Stimulated activated CD4-positive, alpha-beta T cell treated with anti-CD3 and anti-CD28 coated beads, Interleukin-1b, Interleukin-23, amount 100 ng/mL, for 1 hour (primary cell): Measurements from ENCODE around the gene SIX2.
"Not testable (repeated sequence)": the region's sequence is repeated elsewhere in the genome, so short reads cannot be mapped to it uniquely, and the experiment has no call there.

Source experiments
- DNase-seq, 2 donors: peaks; one replicate each; pipeline ENCODE4 v3.0.0-alpha.2; 2020; ENCODE audit warnings: low read depth in 2 of 2

The SIX2 gene

GRCh38 chr2:45009303-45009927, at the start of gene SIX2:
Gene SIX2, minus strand, starts transcription at chr2:45009452. Its CDS starts 342 bp downstream, at chr2:45009110.
- no peak for DNase-seq

- DNase-seq: no peak
Observed at GRCh38 chr2:45055162-45055605, 45.9 kb upstream of the SIX2 start.

- no peak for DNase-seq
Observed at GRCh38 chr2:45053966-45054365, 44.7 kb upstream of the SIX2 start.

GRCh38 chr2:45052388-45052928, 43.2 kb upstream of the SIX2 start:
- no peak for DNase-seq

GRCh38 chr2:45049569-45050336, 40.5 kb upstream of the SIX2 start:
- DNase-seq: no peak

DNA sequence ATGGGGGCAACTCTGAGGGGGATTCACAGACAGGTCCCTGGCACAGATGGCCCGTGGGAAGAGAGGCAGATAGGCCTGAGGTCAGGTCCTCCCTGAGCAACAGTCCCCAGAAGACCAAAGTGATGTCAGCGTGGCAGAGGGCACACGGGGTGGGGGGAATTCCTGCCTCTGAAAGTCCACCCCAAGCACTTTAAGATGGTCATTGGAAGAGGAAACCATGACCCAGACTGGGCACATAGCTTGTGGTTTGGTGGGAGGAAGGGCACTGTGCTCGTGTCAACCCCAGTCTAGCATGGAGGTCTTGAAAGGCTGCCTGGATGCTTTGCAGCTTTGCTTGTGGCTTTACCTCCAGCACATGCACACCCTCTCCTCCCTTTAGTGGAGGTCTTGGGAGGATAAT, 38.0 kb upstream of the SIX2 start:
- DNase-seq: no peak

- DNase-seq: no peak
Observed at GRCh38 chr2:45046786-45047185, 37.5 kb upstream of the SIX2 start.

- no peak for DNase-seq
Observed at GRCh38 chr2:45045706-45046105, 36.5 kb upstream of the SIX2 start.

DNA sequence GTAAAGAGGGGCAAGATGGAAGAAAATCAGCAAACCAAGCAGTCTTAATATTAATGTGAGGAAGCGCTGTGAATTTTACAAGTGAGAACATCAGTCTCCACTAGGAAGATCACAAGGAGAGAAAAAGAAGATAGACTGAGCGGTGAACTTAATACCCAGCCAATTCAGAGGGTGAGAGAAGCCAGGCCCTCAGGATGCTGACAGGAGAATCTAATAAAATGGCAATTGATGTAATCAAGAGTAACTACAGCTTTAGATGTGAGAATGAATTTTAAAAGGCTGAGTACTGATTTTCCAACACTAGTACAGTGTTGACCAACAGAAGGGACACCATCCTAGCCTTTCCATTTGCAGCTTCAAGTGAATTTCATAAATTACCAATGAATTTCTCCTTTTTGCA, 35.7 kb upstream of the SIX2 start:
- DNase-seq: no peak

DNA sequence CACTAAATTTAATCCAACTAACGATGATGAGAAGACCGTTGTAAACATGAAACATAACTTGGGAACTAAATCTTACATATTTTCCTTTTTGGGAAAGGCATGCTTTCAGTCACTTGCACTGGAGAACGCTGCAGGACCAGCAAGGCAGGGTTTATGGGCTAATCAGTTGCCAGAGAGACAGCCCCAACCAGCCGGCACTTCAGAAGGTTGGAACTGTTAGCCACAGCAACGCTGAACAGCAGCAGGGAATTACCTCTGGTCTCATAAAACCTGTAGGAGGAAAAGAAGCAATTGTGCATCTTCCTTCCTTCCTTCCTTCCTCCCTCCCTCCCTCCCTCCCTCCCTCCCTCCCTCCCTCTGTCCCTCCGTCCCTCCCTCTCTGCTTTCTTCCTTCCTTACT, 33.9 kb upstream of the SIX2 start:
- no peak for DNase-seq

DNA sequence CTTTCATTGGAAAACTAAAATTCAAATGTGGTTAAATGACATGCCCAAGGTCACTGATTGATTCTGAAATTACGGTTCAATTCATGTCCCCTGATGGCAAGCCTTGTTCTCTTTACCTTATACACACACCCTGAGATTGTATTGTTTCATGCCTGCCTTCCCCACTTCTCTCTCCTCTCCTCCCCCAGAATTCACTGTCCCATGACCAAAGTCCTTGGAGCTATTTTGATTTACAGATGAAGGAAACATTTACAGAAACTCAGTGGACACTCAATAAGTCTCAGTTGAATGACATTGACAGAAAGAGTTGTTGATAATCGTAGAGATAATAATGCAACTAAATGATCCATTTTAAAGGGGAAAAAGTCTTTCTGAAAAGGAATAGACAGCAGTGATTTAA, 33.1 kb upstream of the SIX2 start:
- no peak for DNase-seq

DNA sequence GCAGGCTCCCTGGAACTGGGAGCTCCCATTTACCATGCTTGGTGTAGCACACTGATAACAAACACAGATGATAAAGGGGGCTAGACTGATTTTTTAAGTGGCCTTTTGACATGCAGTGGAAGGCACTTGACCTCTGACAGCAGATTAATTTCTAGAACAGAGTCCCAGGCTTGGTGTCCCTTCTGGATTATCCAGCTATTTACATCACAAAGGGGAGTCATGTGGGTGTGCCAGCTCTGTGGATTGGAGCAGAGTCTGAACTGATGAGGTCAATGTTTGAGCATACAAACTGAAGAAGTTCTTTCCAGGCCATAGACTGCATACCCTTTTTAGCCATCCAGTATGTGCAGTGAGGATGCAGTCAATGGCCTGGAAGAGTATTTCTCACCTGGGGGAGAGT, 31.5 kb upstream of the SIX2 start:
- no peak for DNase-seq

- not testable (repeated sequence) for DNase-seq
Observed at GRCh38 chr2:45039804-45040203, 30.6 kb upstream of the SIX2 start.

- not testable (repeated sequence) for DNase-seq
Observed at GRCh38 chr2:45038861-45039260, 29.6 kb upstream of the SIX2 start.

GRCh38 chr2:45033302-45033701, 24.1 kb upstream of the SIX2 start:
- DNase-seq: no peak

DNA sequence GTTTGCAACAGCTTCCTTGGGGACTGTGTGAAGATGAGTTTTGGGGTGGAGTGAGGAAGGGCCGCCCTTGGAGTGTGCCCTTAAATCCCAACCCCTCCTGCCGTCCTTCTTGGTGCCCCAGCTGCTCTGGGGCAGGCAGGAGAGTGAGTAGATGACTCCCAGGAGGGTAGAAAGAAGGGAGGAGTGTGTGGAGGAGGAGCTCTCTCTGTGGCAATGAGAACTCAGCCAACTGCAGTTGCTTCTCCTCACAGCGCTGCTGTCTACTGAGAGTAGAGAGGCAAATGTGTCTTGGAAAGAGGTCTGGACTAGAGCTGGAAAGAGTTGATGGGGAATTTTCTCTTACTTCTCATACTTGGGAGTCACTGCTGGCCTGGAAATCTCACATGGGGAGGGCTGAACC, 21.8 kb upstream of the SIX2 start:
- no peak for DNase-seq

DNA sequence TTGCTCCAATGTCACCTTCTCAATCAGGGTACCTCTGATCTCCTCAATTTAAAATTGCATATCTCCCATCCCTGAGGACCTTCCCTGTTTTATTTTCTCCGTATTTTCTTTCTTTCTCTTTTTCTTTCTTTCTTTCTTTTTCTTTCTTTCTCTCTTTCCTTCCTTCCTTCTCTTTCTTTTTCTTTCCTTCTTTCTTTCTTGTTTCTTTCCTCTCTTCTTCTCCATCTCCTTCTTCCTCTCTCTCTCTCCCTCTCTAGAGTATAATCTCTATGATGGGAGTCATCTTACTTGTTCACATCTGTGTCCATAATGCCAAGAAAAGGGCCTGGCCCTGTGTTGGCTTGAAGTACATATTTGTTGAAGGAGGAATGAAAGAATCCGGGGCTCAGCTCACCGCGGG, 21.3 kb upstream of the SIX2 start:
- DNase-seq: no peak

DNA sequence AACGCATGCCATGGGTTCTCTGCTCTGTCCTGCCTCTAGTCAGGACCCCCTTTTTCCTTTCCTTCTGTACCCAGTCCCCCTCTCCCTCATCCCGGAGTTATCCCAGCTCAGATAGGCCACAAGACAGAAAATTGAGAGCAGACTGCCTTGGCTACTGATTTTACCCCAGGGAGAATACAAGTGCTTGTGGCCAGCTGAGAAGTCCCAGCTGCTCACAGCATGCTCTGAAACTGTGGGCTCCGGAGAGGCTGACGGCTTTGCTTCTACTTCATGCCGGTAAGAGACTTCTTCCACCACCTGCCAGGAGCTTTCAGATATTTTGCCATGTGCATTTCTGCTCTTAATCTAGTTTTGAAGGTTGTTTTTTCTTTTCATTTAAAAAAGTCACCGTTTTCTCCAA, 20.0 kb upstream of the SIX2 start:
- no peak for DNase-seq

DNA sequence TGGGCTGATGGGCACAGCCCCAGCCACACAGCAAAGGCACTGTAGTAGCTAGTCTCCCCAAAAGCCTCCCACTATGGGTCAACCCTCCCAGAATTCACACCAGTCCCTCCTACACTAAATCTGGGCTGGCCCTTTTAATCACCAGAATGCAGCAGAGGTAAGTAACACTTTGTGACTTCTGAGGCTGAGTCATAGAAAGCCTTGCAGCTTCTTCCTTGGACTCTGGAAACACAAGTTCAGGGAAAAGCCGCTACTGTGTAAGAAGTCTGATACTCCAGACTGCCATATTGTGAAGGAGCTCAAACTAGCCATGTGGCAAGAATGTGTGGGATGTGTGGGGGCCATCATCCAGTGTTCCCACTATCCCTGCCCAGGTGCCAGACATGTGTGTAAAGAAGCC, 19.0 kb upstream of the SIX2 start:
- DNase-seq: no peak

DNA sequence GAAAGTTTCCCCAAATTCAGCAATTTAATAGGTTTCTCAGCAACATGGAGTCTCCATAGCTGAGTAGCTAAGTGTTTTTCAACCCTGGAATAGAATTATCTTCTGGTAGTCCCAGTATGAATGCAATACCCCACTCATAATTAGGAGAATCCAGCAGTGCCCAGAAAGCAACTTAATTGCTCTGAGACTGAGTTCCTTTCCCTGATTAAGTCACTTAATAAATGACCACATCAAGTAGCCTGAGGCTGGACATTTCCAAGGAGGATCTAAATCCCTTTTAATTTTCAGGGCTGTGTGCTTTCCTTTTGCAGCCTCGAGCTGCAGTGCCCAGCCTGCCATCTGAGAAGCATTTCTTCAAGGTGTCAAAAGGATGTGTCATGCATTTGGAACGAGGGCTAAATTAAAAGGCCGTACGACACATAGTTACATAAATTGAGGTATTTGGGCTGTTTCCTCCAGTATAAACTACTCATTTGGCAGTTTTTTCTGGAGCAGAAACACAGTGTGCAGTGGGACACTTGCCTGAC, 17.7 kb upstream of the SIX2 start:
- DNase-seq: no peak

DNA sequence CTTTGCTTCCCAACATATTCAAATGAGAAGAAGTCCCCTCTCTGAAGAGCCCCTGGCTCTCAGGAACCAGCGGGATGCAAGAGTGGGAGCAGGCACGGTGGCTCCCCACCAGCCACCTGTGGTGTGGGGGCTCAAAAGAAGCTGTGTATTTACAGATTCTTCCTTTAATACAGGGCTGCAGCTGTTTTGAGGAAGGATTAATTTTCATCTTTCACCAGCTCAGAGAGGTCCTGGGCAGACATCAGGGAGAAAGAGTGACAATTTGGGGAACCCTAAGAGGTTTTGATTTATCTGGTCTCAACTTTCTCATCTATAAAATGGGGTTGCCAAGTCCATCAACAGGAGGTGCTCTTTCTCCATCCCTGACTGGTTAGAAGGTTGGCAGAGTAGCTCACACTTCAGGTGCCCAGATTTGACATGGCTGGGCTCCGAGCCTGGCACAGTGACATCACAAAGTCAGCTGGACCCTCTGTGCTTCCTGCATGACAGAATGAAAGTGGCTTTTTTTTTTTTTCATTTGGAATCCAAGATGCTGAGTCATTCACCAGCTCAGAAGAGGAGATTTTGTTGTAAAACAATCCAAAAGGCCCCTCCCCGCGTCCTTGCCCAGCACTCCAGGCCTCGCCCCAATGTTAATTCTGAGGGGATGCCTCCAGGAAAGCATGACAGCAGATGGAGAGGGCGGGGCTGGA, 15.5 kb upstream of the SIX2 start:
- no peak for DNase-seq

DNA sequence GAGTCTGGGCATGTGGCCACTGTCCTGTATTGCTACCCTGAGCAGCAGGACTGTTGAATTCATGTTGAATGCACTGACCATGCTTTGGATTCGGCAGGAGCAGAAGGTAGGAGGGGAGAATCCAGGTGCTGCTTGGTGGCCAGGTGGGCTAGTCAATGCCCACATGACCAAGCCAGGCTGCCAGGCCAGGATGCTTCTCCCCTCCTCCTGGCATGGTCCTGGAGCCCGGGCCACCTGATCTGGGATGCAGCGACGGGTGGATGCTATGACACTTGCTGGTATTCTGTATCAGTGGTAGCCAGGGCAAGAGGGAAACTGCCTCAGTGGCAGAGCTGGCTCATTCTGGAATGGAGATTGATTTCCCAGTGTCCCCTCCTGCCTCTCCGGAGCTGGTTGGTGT, 14.8 kb upstream of the SIX2 start:
- DNase-seq: no peak
